ENCODE measurements around the gene MPHOSPH8.
A peak's percentile ranks its signal among the peaks of the same experiment; 100 is the strongest.
"Not testable (repeated sequence)": the region's sequence is repeated elsewhere in the genome, so short reads cannot be mapped to it uniquely, and the experiment has no call there.

Gene MPHOSPH8

GRCh38 chr13:19709039-19709438 is 75.6 kb downstream of the MPHOSPH8 start:
- H3K23ac ChIP-seq (ENCODE audit: low read length); H3K4ac ChIP-seq (ENCODE audit: low read depth, low read length); H3K4me2 ChIP-seq (ENCODE audit: low read length); DNase-seq; H3K36me3 ChIP-seq (ENCODE audit: control insufficient read depth, insufficient read depth, low read length); H4K8ac ChIP-seq (ENCODE audit: low read depth, low read length); H2BK120ac ChIP-seq (ENCODE audit: low read depth, low read length); H3K27me3 ChIP-seq (ENCODE audit: insufficient read depth, low read length, poor library complexity); H2BK15ac ChIP-seq (replicated peaks; ENCODE audit: low read depth); H3K4me3 ChIP-seq (ENCODE audit: low read length); H3K9ac ChIP-seq (ENCODE audit: low read length); H3K79me1 ChIP-seq (ENCODE audit: low read length); H4K5ac ChIP-seq (ENCODE audit: low read length); H3K4me1 ChIP-seq (ENCODE audit: control insufficient read depth, low read depth, low read length); H3K27ac ChIP-seq (ENCODE audit: low read depth, low read length); H3K18ac ChIP-seq (ENCODE audit: low read length); H3K56ac ChIP-seq (ENCODE audit: low read length); H2BK5ac ChIP-seq (ENCODE audit: low read length); H2AK5ac ChIP-seq (ENCODE audit: low read length); H3K79me2 ChIP-seq (ENCODE audit: control insufficient read depth, insufficient read depth, low read length): not testable (repeated sequence)
- WGBS (ENCODE audit: extremely low coverage, insufficient coverage, low lambda C conversion rate): no CpG with 5 or more reads among the region's 1 CpG

DNA sequence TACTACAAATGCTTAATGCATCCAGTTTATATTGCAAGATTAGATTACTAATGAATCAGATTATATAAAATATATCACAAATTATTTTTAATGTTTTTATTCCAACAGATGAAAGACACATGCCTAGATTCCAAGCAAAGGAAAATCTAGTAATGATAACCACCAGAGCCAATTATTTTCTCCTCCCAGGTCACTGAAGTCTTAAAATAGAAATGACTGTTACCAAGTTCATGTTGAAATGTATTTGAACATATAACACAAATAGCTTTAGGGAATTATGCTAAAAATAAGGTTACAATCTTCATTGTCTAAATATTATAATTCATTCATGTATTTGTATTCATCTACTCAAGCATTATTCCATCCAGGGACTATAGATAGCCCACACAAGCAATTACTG is 76.3 kb downstream of the MPHOSPH8 start:
- H2BK5ac ChIP-seq (ENCODE audit: low read length); H3K4me1 ChIP-seq (ENCODE audit: control insufficient read depth, low read depth, low read length); H2BK15ac ChIP-seq (replicated peaks; ENCODE audit: low read depth); H3K36me3 ChIP-seq (ENCODE audit: control insufficient read depth, insufficient read depth, low read length); H4K8ac ChIP-seq (ENCODE audit: low read depth, low read length); H4K5ac ChIP-seq (ENCODE audit: low read length); H3K23ac ChIP-seq (ENCODE audit: low read length); H2BK120ac ChIP-seq (ENCODE audit: low read depth, low read length); H3K27me3 ChIP-seq (ENCODE audit: insufficient read depth, low read length, poor library complexity); H2AK5ac ChIP-seq (ENCODE audit: low read length); H3K18ac ChIP-seq (ENCODE audit: low read length); DNase-seq; H3K79me2 ChIP-seq (ENCODE audit: control insufficient read depth, insufficient read depth, low read length); H3K4me3 ChIP-seq (ENCODE audit: low read length); H3K4me2 ChIP-seq (ENCODE audit: low read length); H3K9ac ChIP-seq (ENCODE audit: low read length); H3K79me1 ChIP-seq (ENCODE audit: low read length); H3K27ac ChIP-seq (ENCODE audit: low read depth, low read length); H3K4ac ChIP-seq (ENCODE audit: low read depth, low read length); H3K56ac ChIP-seq (ENCODE audit: low read length): not testable (repeated sequence)

DNA sequence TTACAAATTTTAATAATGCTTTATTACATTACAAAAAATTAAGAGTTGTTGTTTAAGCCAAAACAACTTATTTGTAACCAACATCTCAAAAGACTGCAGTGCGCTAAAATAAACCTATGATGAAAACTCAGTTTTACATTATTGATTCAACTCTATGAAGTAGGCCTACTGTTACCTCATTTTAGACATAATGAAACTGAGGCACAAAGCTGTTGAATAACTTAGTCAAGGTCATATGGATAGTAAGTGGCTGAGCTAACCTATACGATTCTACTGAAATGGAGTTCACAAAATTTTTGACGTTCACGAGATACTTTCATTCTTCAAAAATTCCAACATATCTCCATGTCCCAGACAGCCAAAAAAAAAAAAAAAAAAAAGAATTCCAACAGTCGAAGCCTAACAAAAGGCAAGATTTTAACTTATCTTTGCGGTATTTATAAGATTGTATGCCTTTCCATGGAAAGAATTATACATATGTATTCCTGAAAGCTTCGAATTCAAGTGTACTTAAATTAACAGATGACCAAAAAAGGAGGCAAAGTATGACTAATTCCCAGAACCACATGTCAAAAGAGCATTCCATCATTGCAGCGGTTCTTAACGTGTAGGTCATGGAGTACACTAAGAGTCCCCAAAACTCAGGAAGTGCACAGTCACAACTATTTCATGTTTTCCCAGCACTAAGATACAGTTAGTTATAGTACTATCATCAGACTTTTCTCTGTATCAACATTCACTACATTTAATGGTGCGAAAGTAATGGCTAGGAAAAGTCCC is 79.9 kb downstream of the MPHOSPH8 start:
- Histone ChIP-seq H3K9ac (ENCODE audit: low read length) (no peak overlapping the region), H3K36me3 (ENCODE audit: control insufficient read depth, insufficient read depth, low read length) (no peaks in the 10 kb centered on the region), H3K56ac (ENCODE audit: low read length) (no peak overlapping the region), H4K8ac (ENCODE audit: low read depth, low read length) (no peak overlapping the region), H3K4me1 (ENCODE audit: control insufficient read depth, low read depth, low read length) (no peaks in the 10 kb centered on the region), H3K18ac (ENCODE audit: low read length) (no peak overlapping the region), H3K79me2 (ENCODE audit: control insufficient read depth, insufficient read depth, low read length) (no peaks in the 10 kb centered on the region), H3K79me1 (ENCODE audit: low read length) (no peaks in the 10 kb centered on the region), H2BK5ac (ENCODE audit: low read length) (no peak overlapping the region), H2BK15ac (replicated peaks; ENCODE audit: low read depth) (no peak overlapping the region), H3K27ac (ENCODE audit: low read depth, low read length) (no peak overlapping the region), H2BK120ac (ENCODE audit: low read depth, low read length) (no peak overlapping the region), H3K4ac (ENCODE audit: low read depth, low read length) (no peak overlapping the region), H3K23ac (ENCODE audit: low read length) (no peak overlapping the region), H3K4me3 (ENCODE audit: low read length) (no peak overlapping the region), H2AK5ac (ENCODE audit: low read length) (no peak overlapping the region), H3K27me3 (ENCODE audit: insufficient read depth, low read length, poor library complexity) (no peaks in the 10 kb centered on the region), H4K5ac (ENCODE audit: low read length) (no peak overlapping the region), H3K4me2 (ENCODE audit: low read length) (no peak overlapping the region)
- no CpG with 5 or more reads among the region's 10 CpGs for WGBS (ENCODE audit: extremely low coverage, insufficient coverage, low lambda C conversion rate)
- peak; percentile 9 for DNase-seq

- no peaks in the 10 kb centered on the region for H3K4me1 ChIP-seq (ENCODE audit: control insufficient read depth, low read depth, low read length)
- no peak for DNase-seq
- H3K79me2 ChIP-seq (ENCODE audit: control insufficient read depth, insufficient read depth, low read length): no peaks in the 10 kb centered on the region
- WGBS (ENCODE audit: extremely low coverage, insufficient coverage, low lambda C conversion rate): no CpG with 5 or more reads among the region's 2 CpGs
- H3K18ac ChIP-seq (ENCODE audit: low read length): no peak overlapping the region
- no peak overlapping the region for H3K4me2 ChIP-seq (ENCODE audit: low read length)
- H3K27me3 ChIP-seq (ENCODE audit: insufficient read depth, low read length, poor library complexity): no peaks in the 10 kb centered on the region
- H2BK5ac ChIP-seq (ENCODE audit: low read length): no peak overlapping the region
- H4K8ac ChIP-seq (ENCODE audit: low read depth, low read length): no peak overlapping the region
- no peak overlapping the region for H3K27ac ChIP-seq (ENCODE audit: low read depth, low read length)
- H3K4me3 ChIP-seq (ENCODE audit: low read length): no peak overlapping the region
- H2BK15ac ChIP-seq (replicated peaks; ENCODE audit: low read depth): no peak overlapping the region
- H3K56ac ChIP-seq (ENCODE audit: low read length): no peak overlapping the region
- H3K36me3 ChIP-seq (ENCODE audit: control insufficient read depth, insufficient read depth, low read length): no peaks in the 10 kb centered on the region
- H4K5ac ChIP-seq (ENCODE audit: low read length): no peak overlapping the region
- H3K79me1 ChIP-seq (ENCODE audit: low read length): no peaks in the 10 kb centered on the region
- no peak overlapping the region for H2AK5ac ChIP-seq (ENCODE audit: low read length)
- no peak overlapping the region for H3K9ac ChIP-seq (ENCODE audit: low read length)
- H3K23ac ChIP-seq (ENCODE audit: low read length): no peak overlapping the region
- no peak overlapping the region for H3K4ac ChIP-seq (ENCODE audit: low read depth, low read length)
- H2BK120ac ChIP-seq (ENCODE audit: low read depth, low read length): no peak overlapping the region
Observed at GRCh38 chr13:19720039-19720438, 86.6 kb downstream of the MPHOSPH8 start.
